GM19397 (cell line): ENCODE data around the gene MED16.

ENCODE experiments used
- ATAC-seq: cut with Tn5 transposase; IDR thresholded peaks from one replicate; pipeline ENCODE4 v1.9.1; 2021; ENCODE audit warnings: mild to moderate bottlenecking, moderate library complexity; ENCODE audit not compliant: unreplicated experiment

The MED16 gene, protein sequence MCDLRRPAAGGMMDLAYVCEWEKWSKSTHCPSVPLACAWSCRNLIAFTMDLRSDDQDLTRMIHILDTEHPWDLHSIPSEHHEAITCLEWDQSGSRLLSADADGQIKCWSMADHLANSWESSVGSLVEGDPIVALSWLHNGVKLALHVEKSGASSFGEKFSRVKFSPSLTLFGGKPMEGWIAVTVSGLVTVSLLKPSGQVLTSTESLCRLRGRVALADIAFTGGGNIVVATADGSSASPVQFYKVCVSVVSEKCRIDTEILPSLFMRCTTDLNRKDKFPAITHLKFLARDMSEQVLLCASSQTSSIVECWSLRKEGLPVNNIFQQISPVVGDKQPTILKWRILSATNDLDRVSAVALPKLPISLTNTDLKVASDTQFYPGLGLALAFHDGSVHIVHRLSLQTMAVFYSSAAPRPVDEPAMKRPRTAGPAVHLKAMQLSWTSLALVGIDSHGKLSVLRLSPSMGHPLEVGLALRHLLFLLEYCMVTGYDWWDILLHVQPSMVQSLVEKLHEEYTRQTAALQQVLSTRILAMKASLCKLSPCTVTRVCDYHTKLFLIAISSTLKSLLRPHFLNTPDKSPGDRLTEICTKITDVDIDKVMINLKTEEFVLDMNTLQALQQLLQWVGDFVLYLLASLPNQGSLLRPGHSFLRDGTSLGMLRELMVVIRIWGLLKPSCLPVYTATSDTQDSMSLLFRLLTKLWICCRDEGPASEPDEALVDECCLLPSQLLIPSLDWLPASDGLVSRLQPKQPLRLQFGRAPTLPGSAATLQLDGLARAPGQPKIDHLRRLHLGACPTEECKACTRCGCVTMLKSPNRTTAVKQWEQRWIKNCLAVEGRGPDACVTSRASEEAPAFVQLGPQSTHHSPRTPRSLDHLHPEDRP

DNA sequence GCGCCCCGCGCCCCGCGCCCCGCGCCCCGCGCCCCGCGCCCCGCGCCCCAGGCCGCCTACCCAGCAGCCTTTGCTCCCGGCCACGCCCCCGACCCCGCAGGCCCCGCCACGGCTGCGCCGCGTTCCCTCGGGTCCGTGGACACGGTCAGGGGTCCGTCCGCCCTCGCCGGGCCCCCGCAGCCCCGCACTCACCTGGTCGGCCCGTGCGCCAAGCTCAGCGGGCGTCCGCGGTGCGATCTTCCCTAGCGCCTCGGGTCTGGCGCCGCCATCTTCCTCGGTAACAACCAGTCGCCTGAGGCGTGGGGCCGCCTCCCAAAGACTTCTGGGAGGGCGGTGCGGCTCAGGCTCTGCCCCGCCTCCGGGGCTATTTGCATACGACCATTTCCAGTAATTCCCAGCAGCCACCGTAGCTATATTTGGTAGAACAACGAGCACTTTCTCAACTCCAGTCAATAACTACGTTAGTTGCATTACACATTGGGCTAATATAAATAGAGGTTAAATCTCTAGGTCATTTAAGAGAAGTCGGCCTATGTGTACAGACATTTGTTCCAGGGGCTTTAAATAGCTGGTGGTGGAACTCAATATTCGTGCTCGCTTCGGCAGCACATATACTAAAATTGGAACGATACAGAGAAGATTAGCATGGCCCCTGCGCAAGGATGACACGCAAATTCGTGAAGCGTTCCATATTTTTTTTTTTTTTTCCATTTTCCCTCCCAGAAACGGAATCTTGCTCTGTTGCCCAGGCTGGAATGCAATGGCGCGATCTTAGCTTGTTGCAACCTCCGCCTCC lies at the start of gene MED16, which contains the start of gene RNU6-9:
TSS of gene MED16 (minus strand) at position 294 of the 796 bp plus-strand sequence. CDS start 2,056 bp downstream, outside the sequence.
TSS of gene RNU6-9 (plus strand) at position 591 of the 796 bp plus-strand sequence.
- peak; percentile 81 for ATAC-seq

DNA sequence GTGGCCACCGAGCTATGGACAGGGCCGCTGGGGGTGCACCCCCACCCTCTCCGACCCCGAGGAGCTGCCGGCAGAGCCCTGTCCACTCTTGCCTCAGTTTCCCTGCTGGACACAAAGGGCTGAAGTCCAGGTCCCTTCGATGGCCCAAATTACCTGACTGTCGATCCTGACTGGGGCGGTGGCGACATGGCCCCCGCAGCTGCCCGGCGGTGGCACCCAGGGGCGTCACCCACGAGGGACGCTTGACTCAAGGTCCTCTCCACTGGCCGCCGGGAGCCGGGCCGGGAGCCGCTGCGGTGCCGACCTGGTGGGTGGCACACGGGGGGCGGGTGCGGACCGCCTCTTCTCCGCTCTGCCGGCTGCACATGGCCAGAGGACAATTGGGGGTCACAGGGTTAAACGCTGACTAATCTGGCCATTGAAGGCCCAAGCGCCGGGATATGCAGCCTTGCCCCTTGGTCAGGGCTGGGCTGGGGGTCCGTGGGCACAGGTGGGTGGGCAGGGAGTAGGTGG lies 49.2 kb upstream of the MED16 start:
- no peak for ATAC-seq

GRCh38 chr19:941292-942132 lies 48.5 kb upstream of the MED16 start:
- no peak for ATAC-seq

GRCh38 chr19:940591-941291 lies 47.8 kb upstream of the MED16 start:
- ATAC-seq: no peak

DNA sequence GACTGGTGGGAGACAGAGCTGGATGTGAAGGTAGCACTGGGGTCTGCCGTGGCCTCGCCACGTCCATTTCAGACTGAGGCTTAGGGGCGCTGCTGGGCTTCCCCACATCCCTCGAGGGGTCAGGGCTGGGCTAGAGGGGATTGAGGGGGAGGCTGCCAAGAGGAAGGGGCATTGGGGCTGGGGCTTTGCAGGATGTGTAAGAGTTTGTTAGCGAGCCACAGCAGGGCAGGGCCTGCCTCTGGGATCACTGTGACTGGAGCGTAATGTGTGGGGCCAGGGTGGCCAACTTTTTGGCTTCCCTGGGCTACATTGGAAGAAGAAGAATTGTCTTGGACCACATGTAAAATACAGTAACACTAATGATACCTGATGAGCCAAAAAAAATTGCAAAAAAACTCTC lies 46.9 kb upstream of the MED16 start:
- ATAC-seq: no peak

DNA sequence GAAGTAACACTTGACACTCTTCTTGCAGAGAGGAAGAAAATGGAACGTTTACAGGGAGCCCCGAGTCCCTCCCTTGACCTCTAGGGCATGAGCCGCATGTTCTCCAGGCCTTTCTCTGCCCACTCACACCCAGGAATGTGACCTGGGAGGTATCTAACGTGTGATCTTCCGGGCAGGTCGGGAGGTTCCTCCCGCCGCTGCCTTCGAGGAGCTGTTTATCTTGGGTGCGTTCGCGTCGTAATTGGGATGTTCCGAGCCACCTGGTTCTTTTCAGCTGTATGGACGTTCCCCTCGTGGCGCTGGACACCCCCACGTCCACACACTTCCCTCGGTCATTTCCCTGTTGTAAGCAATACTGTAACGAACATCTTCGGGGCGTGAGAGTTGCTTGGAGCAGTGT lies 46.5 kb upstream of the MED16 start:
- ATAC-seq: no peak

GRCh38 chr19:938233-938923 lies 45.4 kb upstream of the MED16 start:
- ATAC-seq: no peak

GRCh38 chr19:937259-937694 lies 44.3 kb upstream of the MED16 start:
- ATAC-seq: no peak

- no peak for ATAC-seq
Measured at GRCh38 chr19:936175-936546, 43.2 kb upstream of the MED16 start.

GRCh38 chr19:934865-935479 lies 42.0 kb upstream of the MED16 start:
- no peak for ATAC-seq

DNA sequence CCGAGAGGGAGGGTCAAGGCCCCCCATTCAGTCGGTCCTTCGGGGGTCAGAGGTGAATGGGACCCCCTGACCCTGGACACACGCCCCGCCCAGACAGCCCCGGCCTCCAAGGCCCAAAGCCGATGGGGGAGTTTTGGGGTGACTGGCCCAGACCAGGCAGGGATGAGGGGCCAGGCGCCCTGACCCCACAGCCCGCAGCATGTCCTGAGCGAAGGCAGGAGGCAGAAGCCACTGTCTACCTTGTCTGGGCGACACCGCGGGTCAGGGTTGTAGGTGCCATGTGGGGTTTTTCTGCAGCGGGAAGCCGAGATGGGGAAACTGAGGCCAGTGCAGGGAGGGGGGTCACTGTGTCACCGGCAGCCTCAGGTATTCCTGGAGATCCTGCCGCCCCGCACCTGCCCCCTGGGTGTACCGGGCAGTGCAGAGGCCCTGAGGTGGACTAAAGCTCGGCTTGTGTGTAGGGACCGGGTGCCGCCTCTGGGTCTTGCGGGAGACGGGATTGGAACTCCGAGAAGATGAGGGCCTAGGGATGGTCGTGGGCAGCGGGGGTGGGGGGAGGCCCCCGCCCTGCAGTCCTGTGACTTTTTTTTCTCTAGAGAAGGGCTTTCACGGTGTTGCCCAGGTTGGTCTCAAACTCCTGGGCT lies 41.3 kb upstream of the MED16 start:
- ATAC-seq: no peak

DNA sequence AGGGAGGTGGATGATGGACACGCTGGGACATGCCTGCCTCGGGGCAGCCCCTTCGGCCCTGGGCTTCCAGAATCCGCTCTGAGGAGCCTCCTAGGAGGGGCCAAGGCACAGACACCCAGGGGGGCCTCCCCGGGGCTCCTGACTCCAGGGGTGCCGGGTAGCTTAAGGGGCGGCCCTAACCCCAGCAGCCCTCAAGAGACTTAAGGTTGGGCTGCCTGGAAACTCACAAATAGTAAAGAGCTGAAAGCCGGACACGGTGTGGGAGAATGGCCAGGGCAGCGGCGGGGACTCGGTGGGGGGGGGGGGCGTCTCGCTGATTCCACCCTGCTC lies 40.5 kb upstream of the MED16 start:
- no peak for ATAC-seq

DNA sequence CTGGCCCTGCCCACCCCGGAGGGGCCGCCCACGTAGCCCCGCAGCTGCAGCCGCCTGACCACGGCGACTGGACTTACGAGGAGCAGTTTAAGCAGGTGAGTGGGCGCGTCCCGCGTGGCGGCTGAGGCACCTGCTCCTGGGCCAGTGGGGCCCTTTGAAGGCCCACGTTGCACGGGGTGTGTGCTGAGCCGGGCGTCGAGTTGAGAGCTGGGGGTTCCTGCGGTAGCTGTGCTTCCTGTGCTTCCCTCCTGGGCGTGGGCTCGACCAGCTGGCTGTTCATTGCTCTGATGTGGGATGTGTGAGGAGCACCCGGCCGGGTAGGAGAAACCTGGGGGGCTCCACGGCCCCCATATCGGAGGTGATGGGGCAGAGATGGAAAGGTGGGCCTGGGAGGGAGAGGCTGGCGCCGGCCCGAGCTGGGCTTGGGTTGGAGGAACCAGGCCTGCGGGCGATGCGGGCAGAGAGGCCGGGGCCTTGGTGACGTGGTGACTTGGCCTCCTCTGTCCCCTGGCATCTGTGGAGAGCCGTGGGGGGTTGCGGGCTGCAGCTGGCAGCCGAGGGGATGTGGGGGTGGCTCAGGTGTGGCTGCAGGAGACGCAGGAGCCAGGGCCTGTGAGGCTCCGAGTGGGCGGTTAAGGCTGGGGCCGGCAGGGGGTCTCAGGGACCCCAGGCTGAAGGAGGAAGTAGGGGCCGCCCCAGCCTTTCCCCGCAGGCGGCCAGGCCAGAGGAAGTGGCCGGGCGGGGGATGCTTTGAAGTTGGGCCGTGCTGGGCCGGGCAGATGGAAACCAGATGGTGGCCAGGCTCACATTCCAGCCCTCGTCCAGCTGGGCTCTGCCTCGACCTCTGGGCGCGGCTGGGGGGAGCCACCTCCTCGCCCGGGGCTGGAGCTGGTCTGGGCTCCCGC lies 39.9 kb upstream of the MED16 start:
- ATAC-seq: no peak

GRCh38 chr19:931860-932647 lies 39.1 kb upstream of the MED16 start:
- no peak for ATAC-seq

- no peak for ATAC-seq
Measured at GRCh38 chr19:929891-930258, 36.9 kb upstream of the MED16 start.

DNA sequence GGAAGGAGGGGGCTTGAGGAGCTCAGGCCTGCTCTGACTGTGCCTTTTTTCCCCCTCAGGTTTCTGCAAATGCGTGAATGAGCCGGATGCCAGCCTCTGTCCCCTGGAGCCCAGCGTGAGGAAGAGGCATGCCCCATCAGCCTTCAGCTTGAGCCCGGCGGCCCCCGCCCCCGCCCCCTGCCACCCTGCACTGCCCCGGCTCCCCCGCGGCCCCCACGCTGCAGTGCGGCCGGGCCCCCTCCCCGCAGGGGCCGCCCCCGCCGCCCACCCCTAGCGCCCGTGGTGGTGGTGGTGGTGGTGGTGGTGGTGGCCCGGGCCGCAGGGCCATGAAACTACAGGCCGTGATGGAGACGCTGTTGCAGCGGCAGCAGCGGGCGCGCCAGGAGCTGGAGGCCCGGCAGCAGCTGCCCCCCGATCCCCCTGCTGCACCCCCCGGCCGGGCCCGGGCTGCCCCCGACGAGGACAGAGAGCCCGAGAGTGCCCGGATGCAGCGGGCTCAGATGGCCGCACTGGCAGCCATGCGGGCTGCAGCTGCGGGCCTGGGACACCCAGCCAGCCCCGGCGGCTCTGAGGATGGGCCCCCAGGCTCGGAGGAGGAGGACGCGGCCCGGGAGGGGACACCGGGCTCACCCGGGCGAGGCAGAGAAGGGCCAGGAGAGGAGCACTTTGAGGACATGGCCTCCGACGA lies 36.4 kb upstream of the MED16 start:
- ATAC-seq: no peak
